HG03103 (cell line): ENCODE data around the gene MAT1A.
"Not testable (repeated sequence)": the region's sequence is repeated elsewhere in the genome, so short reads cannot be mapped to it uniquely, and the experiment has no call there.

ENCODE experiments used
- ATAC-seq: cut with Tn5 transposase; IDR thresholded peaks from one replicate; pipeline ENCODE4 v1.9.1; 2021; ENCODE audit warnings: low read depth; ENCODE audit not compliant: unreplicated experiment

The MAT1A gene

GRCh38 chr10:80268266-80268665 lies 21.2 kb downstream of the MAT1A start:
- ATAC-seq: no peak

GRCh38 chr10:80266513-80266863 lies 23.0 kb downstream of the MAT1A start:
- no peak for ATAC-seq

- no peak for ATAC-seq
These were observed 23.5 kb downstream of the MAT1A start for GRCh38 chr10:80265740-80266512.

DNA sequence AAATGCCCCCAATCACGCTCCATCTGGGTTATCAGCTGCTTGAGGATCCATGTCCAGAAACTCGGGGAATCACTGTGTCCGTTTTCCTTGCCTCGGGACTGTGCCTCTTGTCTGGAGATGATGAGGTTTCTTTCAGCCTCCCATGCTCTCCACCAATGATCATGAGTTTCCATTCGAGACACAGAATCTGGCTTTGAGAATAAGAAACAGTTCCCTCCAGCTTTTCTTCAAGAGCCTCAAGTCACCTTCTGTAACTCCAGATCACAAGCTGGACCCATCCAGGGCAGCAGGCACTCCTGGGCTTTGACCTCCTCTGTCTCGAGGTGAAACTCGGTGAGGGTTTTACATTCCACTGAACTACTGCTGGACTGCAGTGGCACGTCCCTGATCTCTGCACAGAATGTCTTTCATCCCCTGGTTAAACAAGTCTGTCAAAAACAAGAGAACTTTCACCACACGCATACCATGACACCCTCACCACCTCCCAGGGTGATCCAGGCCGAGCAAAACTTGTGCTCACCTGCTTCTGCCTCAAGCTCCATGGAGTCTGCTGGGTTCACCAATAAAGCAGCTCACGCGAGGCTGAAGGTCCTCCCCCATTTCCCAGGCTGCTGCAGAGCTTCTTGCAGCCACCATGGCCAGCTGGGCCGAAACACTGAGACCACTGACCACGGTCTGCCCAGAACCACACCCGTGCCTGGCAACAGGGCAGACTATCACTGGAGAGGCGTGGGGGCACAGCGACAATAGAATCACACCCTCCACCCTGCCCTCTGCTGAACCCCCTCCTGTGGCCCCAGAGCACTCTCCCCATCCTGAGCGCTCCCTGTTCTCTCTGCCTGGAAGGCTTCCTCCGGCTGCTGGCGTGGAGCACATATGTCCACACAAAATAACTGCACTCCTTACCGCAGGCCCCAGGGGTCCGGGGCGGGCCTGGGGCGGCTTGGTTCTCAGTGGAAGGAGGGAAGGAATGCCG lies 25.1 kb downstream of the MAT1A start:
- no peak for ATAC-seq

- no peak for ATAC-seq
These were observed 28.0 kb downstream of the MAT1A start for GRCh38 chr10:80261316-80262030.

GRCh38 chr10:80260295-80261243 lies 28.9 kb downstream of the MAT1A start:
- no peak for ATAC-seq

GRCh38 chr10:80259405-80259871 lies 30.0 kb downstream of the MAT1A start:
- no peak for ATAC-seq

- not testable (repeated sequence) for ATAC-seq
These were observed 32.7 kb downstream of the MAT1A start for GRCh38 chr10:80256798-80257197.

- ATAC-seq: not testable (repeated sequence)
These were observed 34.7 kb downstream of the MAT1A start for GRCh38 chr10:80254726-80255125.

GRCh38 chr10:80253963-80254271 lies 35.5 kb downstream of the MAT1A start:
- not testable (repeated sequence) for ATAC-seq

- ATAC-seq: peak; percentile 54
These were observed 36.0 kb downstream of the MAT1A start for GRCh38 chr10:80253266-80253962.

DNA sequence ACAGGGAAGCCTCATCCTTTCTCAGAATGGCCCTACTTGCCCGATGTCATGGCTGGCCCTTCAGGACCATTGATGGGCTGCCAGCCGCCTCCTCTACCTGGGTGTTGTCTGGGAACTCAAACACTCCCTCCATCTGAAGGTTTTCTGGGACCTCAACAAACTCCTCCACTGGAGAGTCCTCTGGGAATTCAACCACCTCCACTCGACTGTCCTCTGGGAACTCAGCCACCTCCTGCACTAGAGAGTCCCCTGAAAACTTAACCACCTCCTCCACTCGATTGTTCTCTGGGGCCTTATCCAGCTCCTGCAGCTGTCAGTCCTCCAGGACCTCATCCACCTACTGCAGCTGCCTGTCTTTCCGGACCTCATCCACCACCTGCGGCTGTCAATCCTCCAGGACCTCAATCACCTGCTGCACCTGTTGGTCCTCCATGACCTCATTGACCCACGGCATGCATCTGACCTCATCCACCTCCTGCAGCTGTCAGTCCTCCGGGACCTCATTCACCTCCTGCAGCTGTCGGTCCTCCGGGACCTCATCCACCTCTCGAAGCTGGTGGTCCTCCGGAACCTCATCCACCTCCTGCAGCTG lies 37.1 kb downstream of the MAT1A start:
- ATAC-seq: no peak

DNA sequence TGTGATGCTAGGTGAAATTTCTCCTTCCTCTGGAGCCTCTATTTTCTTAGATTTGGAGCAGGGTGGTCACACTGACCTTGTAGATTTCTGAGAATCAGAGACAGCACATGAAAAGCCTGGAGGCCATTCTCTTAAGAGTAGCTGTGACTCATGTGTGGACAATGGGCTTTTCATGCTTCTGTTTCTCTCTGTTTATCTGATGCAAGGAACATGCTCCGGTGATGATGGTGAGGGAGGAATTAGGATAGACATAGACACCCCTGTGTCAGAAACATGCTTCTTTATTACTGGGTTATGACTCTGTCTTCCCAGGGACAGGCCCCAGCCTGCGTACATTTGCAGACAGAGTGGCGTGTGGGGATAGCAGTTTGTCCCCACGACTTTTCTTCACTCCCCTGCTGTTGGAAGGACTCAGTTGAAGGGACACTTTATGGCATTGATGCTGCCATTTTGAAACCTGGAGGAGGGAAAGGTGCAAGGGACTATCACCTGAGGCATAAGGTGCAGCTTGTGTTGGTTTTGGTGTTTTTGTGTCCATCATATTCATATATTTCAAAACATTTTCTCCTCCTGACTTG lies 37.7 kb downstream of the MAT1A start:
- not testable (repeated sequence) for ATAC-seq

- ATAC-seq: not testable (repeated sequence)
These were observed 39.1 kb downstream of the MAT1A start for GRCh38 chr10:80250399-80250798.

GRCh38 chr10:80249906-80250305 lies 39.6 kb downstream of the MAT1A start:
- not testable (repeated sequence) for ATAC-seq

GRCh38 chr10:80247611-80248010 lies 41.8 kb downstream of the MAT1A start:
- not testable (repeated sequence) for ATAC-seq

DNA sequence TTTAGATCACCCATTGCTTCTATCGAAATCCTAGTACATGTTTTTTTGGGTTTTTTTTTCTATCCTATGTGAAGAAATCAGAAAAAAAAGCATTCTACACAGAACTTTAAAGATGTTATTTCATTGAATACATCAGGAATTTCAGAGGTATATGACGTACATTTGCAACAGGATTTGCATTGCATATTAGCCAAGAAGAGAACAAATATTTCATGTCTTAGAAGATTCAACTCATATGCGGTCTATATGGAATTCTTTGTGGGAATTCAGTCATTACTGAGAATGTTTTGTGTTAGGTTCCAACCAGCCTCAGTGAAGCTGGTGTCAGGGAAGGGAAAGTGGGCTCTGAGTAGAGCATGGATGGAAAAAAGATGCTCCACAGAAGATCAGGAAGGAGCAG lies 45.1 kb downstream of the MAT1A start:
- not testable (repeated sequence) for ATAC-seq

DNA sequence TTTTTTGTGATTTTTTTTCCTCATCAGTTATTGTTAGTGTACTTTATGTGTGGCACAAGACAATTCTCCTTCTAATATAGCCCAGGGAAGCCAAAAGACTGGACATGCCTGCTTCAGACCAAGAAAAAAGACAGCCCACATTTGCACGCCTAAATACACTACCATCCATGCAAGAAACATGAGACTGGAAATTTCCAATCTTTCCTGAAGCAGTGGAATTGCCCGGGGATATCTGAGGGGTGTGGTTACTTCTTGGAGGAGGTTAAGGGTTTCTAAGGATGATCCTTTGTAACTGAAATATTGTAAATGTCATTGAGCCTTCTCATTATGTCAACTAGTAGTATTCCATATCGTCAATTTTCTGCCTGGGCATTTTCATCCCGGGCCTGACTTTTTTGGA lies 47.1 kb downstream of the MAT1A start:
- not testable (repeated sequence) for ATAC-seq
